ENCODE data around the gene ANAPC15. TPM values are rescaled to one million over a fixed set of nuclear protein-coding genes. Genes with fewer than 3 reads are reported as not detected.

Gene ANAPC15
- total and polyA plus RNA-seq, 2 of the 13 experiments (the other 11 are each of a cell fraction or from before 2014, with no cell fraction given): 18.8 to 25.7 TPM

- TF ChIP-seq AFF4 (CRISPR knock-in tag; IDR thresholded peaks at IDR 0.05) (no peak), ZNF766 (CRISPR knock-in tag; IDR thresholded peaks at IDR 0.05; ENCODE audit: borderline replicate concordance) (peak; percentile 18; the same call in 1 of the 2 replicates), ZFX (CRISPR knock-in tag; IDR thresholded peaks at IDR 0.05; ENCODE audit: low read depth) (peak; percentile 96), ZNF83 (CRISPR knock-in tag; IDR thresholded peaks at IDR 0.05; ENCODE audit: borderline replicate concordance) (peak; percentile 54; the same call in 1 of the 2 replicates), GPN1 (CRISPR knock-in tag; IDR thresholded peaks at IDR 0.05; ENCODE audit: borderline replicate concordance) (no peak), ZNF790 (CRISPR knock-in tag; IDR thresholded peaks at IDR 0.05; ENCODE audit: borderline replicate concordance) (no peak), ADNP (CRISPR knock-in tag; IDR thresholded peaks at IDR 0.05) (no peak), NFYB (CRISPR knock-in tag; IDR thresholded peaks at IDR 0.05) (peak; percentile 82), PPARG (CRISPR knock-in tag; conservative IDR thresholded peaks at IDR 0.05) (no peak), ZNF180 (CRISPR knock-in tag; IDR thresholded peaks at IDR 0.05; ENCODE audit: borderline replicate concordance, low read depth) (no peak), ZMYM4 (CRISPR knock-in tag; IDR thresholded peaks at IDR 0.05) (peak; percentile 97), CENPX (CRISPR knock-in tag; IDR thresholded peaks at IDR 0.05) (no peak), ZC3H4 (CRISPR knock-in tag; IDR thresholded peaks at IDR 0.05; ENCODE audit: borderline replicate concordance) (peak; percentile 18; the same call in 1 of the 2 replicates), NFKBIZ (CRISPR knock-in tag; IDR thresholded peaks at IDR 0.05) (no peak; the same call in 1 of the 2 replicates), MAFG (CRISPR knock-in tag; IDR thresholded peaks at IDR 0.05) (no peak), ZBTB38 (CRISPR knock-in tag; IDR thresholded peaks at IDR 0.05) (peak; percentile 88), TFDP1 (CRISPR knock-in tag; IDR thresholded peaks at IDR 0.05; ENCODE audit: borderline replicate concordance) (peak; percentile 63), ATF7 (IDR thresholded peaks at IDR 0.05) (no peak), ATF7 (CRISPR knock-in tag; IDR thresholded peaks at IDR 0.05) (no peak), XBP1 (CRISPR knock-in tag; IDR thresholded peaks at IDR 0.05) (no peak), ZNF761 (CRISPR knock-in tag; conservative IDR thresholded peaks at IDR 0.05) (no peak)
- TF ChIP-seq, protein P1, sequence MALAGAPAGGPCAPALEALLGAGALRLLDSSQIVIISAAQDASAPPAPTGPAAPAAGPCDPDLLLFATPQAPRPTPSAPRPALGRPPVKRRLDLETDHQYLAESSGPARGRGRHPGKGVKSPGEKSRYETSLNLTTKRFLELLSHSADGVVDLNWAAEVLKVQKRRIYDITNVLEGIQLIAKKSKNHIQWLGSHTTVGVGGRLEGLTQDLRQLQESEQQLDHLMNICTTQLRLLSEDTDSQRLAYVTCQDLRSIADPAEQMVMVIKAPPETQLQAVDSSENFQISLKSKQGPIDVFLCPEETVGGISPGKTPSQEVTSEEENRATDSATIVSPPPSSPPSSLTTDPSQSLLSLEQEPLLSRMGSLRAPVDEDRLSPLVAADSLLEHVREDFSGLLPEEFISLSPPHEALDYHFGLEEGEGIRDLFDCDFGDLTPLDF (CRISPR knock-in tag; IDR thresholded peaks at IDR 0.05): peak; percentile 40; the same call in 1 of the 2 replicates
- TF ChIP-seq, protein P2, sequence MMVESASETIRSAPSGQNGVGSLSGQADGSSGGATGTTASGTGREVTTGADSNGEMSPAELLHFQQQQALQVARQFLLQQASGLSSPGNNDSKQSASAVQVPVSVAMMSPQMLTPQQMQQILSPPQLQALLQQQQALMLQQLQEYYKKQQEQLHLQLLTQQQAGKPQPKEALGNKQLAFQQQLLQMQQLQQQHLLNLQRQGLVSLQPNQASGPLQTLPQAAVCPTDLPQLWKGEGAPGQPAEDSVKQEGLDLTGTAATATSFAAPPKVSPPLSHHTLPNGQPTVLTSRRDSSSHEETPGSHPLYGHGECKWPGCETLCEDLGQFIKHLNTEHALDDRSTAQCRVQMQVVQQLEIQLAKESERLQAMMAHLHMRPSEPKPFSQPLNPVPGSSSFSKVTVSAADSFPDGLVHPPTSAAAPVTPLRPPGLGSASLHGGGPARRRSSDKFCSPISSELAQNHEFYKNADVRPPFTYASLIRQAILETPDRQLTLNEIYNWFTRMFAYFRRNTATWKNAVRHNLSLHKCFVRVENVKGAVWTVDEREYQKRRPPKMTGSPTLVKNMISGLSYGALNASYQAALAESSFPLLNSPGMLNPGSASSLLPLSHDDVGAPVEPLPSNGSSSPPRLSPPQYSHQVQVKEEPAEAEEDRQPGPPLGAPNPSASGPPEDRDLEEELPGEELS (CRISPR knock-in tag; IDR thresholded peaks at IDR 0.05): no peak; the same call in 1 of the 2 replicates
Observed at GRCh38 chr11:72102946-72103753, 9.3 kb downstream of the ANAPC15 start, which contains the start of gene LAMTOR1 (continued).
